Panc1 (cell line): ENCODE data around the gene EDN3.

Experiments used
- CTCF ChIP-seq: fragments of 450-650 bp; IDR thresholded peaks from 2 replicates; pipeline ENCODE4 v1.5.1; 2017; ENCODE audit warnings: mild to moderate bottlenecking
- POLR2AphosphoS5 ChIP-seq: IDR thresholded peaks from 2 replicates; pipeline ENCODE4 v1.6.1; 2012; ENCODE audit warnings: mild to moderate bottlenecking, low read depth, low read length, moderate library complexity
- SIN3A ChIP-seq: IDR thresholded peaks from 2 replicates; pipeline ENCODE4 v1.6.1; 2012; ENCODE audit warnings: low read depth, mild to moderate bottlenecking, low read length, moderate library complexity, borderline replicate concordance; ENCODE audit not compliant: insufficient read depth
- TCF7L2 ChIP-seq: IDR thresholded peaks from 2 replicates; pipeline ENCODE4 v1.6.1; 2011; ENCODE audit warnings: mild to moderate bottlenecking, low read depth, low read length, inconsistent platforms

- no peak for TF ChIP-seq CTCF
- no peak for TF ChIP-seq POLR2AphosphoS5
- TF ChIP-seq TCF7L2 = no peak
- no peak for TF ChIP-seq SIN3A
Measured at GRCh38 chr20:59268870-59269269, 31.5 kb upstream of the EDN3 start.
